GM12865 (cell line): Measurements from ENCODE around the gene BZW1.

Experiments used
- DNase-seq: peaks from one replicate; pipeline ENCODE4 v3.0.0; 2010; ENCODE audit warnings: low read depth
- H3K4me3 ChIP-seq: 2 replicates; pipeline ENCODE4 v1.5.1; 2011; ENCODE audit warnings: mild to moderate bottlenecking, low read depth, low read length, control low read depth
- CTCF ChIP-seq: IDR thresholded peaks from 2 replicates; pipeline ENCODE4 v1.5.1; 2011; ENCODE audit warnings: low read length, control low read depth, low read depth, inconsistent platforms; ENCODE audit not compliant: insufficient read depth; ENCODE audit errors: missing control alignments

Gene BZW1

GRCh38 chr2:200829258-200829655, 17.5 kb downstream of the BZW1 start:
- H3K4me3 ChIP-seq = no peak overlapping the region
- TF ChIP-seq CTCF = no peak
- DNase-seq = no peak

- no peak for TF ChIP-seq CTCF
- DNase-seq = no peak
- H3K4me3 ChIP-seq = no peak overlapping the region
Observed at GRCh38 chr2:200834701-200835100, 23.0 kb downstream of the BZW1 start.

GRCh38 chr2:200839513-200839912, 27.8 kb downstream of the BZW1 start:
- H3K4me3 ChIP-seq = no peak overlapping the region
- no peak for DNase-seq

GRCh38 chr2:200843993-200844948, 32.6 kb downstream of the BZW1 start:
- no peak for TF ChIP-seq CTCF
- no peak overlapping the region for H3K4me3 ChIP-seq
- no peak for DNase-seq

More at GRCh38 chr2:200839513-200839912, 27.8 kb downstream of the BZW1 start:
- TF ChIP-seq CTCF = no peak

- DNase-seq = no peak
- TF ChIP-seq CTCF = no peak
- no peak overlapping the region for H3K4me3 ChIP-seq
Observed at GRCh38 chr2:200845194-200845593, 33.5 kb downstream of the BZW1 start.

- TF ChIP-seq CTCF = no peak
- H3K4me3 ChIP-seq = no peak overlapping the region
- DNase-seq = no peak
Observed at GRCh38 chr2:200845669-200846325, 34.1 kb downstream of the BZW1 start.
